Hepatic stellate cell (primary cell): Measurements from ENCODE around the gene DOCK11.
"Not testable (repeated sequence)": the region's sequence is repeated elsewhere in the genome, so short reads cannot be mapped to it uniquely, and the experiment has no call there.

Experiments used
- DNase-seq: peaks from one replicate; pipeline ENCODE4 v3.0.0; 2011; ENCODE audit warnings: low spot score

Gene DOCK11

DNA sequence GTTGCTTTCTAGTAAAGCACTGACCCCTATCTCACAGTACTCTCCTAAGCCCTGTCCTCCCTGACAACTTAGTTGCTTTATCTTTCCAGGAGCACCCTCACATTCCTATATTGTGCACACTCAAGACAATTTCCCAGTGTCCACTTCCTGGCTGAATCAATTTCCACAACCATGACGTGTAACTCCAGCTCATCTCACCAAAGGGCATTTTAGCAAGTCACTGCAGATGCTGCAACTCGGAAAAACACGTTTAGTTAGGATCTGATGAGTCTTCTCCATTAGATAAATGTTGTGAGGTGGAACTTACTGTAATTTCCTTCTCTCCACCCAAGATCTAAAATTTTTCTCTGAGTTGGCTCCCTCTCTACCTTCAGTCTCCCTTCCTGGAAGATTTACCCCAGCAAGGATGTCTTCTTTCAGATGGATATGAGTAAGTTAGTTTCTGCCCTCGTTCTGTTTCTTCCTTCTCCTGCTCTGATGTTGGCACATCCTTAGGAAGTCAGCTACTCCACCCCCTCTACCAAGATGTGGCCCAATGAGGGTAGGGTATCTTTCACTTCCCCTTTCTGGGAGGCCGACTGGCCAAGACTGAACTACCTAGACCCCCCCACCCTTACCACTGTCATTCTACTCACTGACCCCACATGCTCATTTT, 203.0 kb downstream of the DOCK11 start:
- no peak for DNase-seq

DNA sequence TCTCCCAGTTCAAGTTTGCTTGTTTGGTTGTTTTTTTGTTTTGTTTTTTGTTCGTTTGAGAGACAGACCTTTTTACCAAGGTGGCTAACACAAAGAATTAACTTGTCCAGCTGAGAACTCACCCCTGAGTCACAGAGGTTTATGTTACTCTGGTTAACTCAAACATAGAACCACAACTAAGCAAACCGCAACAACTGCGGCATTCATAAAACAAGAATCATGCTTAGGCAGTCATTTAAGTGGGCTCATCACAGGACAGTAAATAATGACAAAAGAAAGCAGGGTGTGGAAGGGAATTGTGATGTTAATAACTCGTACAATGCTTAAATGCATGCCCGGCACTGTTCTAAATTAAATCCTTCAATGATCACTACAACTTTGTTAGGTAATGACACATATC, 207.1 kb downstream of the DOCK11 start:
- no peak for DNase-seq

DNA sequence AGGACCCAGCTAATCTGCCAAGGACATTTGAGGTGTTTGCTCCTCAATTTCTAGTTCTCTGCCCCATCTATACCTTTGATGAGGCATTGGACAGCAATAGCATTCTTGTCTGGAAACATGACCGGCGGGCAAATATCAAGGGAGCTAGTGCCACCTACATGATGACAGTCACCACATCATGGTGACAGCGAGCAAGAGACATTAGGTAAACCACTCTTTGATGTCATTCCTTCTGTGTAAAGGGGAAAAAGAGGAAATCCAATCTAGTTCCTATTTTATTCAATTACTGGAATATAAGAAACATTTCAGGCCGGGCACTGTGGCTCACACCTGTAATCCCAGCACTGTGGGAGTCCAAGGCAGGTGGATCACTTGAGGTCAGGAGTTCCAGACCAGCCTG, 211.1 kb downstream of the DOCK11 start:
- no peak for DNase-seq

DNA sequence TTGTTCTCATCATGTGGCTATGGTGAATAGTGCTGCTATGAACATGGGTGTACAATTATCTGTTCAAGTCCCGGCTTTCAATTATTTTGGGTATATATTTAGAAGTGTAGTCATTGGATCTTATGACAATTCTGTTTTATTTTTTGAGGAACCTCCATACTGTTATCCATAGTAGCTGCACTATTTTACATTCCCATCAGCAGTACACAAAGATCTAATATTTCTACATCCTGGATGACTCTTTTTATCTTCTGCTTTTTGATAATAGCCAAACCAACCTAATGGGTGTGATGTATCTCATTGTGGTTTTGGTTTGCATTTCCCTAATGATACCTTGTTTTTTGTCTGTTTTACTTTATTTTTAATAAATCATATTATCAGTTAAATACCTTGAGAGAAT, 218.9 kb downstream of the DOCK11 start:
- DNase-seq, result no peak

DNA sequence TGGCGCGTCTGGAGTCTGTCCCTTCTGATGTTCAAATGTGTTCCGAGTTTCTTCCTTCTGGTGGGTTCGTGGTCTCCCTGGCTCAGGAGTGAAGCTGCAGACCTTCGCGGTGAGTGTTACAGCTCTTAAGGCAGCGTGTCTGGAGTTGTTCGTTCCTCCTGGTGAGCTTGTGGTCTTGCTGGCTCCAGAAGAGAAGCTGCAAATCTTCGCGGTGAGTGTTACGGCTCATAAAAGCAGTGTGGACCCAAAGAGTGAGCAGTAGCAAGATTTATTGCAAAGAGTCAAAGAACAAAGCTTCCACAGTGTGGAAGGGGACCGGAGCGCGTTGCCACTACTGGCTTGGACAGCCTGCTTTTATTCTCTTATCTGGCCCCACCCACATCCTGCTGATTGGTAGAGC, 220.3 kb downstream of the DOCK11 start:
- DNase-seq, result not testable (repeated sequence)

DNA sequence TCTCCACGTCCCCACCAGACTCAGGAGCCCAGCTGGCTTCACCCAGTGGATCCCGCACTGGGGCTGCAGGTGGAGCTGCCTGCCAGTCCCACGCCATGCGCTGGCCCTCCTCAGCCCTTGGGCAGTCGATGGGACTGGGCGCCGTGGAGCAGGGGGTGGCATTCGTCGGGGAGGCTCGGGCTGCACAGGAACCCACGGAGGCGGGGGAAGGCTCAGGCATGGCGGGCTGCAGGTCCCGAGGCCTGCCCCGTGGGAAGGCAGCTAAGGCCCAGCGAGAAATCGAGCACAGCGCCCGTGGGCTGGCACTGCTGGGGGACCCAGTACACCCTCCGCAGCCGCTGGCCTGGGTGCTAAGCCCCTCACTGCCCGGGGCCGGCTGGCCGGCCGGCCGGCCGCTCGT, 221.2 kb downstream of the DOCK11 start:
- DNase-seq, result not testable (repeated sequence)

DNA sequence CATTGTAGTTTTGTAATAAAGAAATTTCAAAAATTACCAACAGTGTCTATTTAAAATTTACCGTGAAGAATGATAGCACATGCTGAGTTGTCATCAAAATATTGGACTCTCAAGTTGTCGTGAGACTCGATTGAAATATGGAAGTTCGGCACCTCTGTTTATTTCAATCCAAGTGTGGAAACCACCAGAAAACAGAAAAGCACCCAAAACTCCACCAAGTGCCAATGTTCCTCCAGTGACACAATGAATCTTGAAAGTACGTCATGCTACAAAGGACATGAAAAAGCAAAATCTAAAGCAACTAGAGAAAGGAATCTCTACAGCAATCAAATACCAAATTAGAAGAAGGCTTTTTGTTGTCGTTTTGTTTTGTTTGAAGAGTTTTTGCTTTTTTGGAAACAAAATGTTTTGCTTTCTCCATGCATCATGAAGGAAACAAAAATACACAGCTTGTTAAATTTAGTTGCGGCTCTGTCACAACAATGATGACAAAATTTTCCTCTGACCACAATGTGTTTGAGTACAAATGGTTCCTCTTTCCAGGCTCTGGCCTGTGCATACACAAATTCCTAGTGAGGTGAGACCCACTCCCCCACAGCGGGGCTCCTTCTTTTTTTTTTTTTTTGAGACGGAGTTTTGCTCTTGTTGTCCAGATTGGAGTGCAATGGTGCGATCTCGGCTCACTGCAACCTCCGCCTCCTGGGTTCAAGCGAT, 222.2 kb downstream of the DOCK11 start:
- DNase-seq, result no peak

DNA sequence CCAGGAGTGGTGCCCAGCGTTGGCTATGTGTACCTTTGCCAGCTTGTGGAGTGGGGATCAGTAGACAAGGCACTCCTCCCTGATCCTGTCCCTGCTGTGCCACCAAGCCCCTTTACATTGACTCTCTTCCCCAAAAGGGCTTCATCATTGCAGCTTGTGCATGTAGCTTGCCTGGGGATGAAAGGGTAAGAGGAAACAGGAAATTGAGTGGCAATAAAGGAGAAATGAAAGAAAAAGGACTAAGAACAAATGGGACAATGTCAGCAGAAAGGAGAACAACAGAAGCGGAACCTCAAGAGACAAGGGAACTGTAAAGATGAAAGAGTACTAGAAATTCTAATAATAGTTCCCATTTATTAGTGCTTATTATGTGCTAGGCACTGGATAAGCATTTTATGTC, 223.1 kb downstream of the DOCK11 start:
- no peak for DNase-seq

DNA sequence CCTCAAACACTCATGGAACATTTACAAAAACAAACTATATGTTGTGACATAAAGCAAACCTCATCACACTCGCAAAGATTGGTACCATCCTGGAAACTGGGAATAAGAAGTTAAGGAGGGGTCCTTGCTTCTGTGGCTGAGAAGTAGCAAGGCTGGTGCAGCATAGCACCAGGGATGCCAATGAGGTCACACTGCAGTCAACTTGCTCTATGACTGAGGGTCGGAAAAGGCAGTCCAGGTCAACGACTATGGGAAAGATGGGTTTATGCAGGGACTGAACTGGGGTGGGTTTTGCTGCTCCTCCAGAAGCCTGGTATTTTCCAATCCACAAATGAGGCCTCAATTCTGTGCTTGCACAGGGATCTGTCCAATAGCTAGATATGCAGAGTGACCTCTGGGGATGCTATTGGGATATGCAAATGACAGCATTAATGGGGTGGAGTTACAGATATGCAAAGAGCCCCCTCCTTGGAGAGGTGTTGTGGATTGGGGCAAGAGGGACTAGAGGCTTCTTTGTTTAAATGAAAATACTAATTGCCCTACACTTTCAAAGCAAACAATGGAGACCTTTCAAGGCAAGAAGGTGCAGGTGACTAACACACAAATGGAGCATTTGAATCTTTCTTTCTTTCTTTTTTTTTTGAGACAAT, 224.6 kb downstream of the DOCK11 start:
- DNase-seq, result no peak

DNA sequence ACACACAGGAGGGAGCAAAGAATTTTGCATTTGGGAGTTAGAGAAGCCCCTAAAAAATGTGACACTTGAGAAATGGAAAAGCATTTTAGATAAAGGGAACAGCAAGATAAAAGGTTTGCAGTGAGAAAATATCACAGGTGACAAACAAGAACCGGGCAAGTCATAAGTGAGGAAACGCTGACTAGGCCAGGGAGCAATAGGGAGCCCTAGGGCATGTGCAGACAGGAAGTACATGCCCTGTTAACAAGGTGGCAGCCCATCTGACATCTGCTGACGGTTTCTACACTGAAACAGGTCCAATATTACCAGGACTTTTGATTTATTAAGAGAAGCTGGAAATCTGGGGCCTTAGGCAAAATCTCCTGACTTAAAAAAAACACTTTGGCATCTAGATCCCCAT, 227.8 kb downstream of the DOCK11 start:
- no peak for DNase-seq

DNA sequence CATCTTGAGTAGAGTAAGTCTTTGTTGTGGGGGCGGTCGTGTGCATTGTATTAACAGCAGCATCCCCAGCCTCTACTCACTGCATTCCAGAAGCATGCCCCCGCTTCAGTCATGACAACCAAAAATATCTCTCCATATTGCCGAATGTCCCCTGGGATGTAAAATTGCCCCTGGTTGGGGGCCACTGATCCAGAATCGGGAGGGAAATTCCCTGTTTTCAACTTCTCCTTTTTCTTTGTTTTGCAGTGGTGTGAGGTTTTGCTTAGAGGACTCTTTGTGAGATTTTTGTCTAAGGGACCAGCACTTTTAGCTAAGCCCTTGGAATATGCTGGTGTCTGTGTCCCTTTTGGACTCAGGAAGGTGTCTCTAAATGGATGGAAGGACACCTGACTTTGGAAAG, 228.8 kb downstream of the DOCK11 start:
- DNase-seq, result no peak

DNA sequence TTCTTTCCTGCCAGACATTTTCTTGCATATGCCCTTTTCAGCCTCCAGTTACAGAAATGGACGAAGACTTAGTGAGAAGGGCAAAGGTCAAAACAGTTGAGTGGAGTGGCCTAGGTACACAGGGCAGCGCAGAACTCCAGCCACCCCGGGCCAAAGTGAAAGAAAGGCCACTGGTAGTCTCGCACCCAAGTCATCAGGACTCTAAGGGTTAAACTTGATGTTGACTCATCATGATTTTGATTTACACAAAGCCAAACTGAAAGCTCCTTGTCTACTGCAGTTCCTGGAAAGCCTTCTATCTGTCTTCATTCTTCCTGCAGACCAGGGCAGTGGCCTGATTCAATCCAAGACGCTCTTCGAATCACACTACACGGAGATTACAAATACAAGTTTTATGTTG, 229.2 kb downstream of the DOCK11 start:
- peak; percentile 43 for DNase-seq

DNA sequence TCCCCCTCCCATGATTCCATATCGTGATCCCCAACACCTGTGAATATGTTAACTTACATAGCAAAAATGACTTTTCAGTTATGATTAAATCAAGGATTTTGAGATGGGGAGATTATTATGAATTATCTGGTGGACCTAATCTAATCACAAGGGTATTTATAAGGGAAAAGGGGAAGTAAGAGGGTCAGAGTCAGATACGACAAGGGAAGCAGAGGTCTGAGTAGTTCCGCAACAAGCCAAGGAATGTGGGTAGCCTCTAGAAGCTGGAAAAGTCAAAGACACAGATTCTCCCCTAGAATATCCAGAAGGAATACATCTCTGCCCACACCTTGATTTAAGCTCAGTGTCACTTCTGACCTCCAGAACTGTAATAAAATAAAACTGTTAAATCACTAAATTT, 230.8 kb downstream of the DOCK11 start:
- no peak for DNase-seq

DNA sequence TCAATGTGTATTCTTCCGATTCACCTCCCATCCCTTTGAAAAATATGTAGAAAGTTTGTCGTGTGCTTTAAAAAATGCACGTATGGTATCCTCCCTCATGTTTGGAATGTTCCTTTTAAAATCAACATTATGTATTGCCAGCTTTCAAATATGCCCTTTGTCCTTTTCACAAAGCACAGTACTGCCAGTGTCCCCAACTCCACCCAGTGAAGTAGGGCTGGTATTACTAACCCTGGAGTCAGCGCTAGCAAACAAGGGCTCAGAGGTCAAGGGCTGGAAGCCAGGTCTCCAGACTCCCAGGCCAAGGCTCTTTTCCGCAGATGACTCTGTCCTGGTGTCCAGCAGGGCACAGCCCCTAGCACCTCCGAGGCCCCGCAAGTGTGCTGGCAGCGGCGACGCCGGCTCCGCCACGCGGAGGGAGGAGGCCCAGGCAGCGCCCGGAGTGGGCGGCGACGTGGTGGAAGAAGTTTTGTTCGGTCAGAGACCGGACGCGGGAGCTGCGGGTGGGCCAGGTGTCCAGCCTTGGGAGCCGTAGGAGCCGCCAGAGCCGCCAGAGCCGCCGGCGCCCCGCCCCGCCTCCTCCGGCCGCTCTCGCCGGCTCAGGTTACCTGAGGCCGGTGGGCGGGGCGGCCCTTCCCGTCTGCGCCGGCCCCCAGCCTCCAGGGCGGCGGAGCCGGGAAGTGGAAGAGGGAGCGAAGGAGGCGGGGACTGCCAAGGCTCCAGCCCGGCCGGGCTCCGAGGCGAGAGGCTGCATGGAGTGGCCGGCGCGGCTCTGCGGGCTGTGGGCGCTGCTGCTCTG, 231.5 kb downstream of the DOCK11 start, which contains the start of gene IL13RA1:
Gene IL13RA1 (plus strand): TSS at position 720 of the 799 bp plus-strand sequence. CDS start 33 bp downstream, at position 753.
- peak; percentile 69 for DNase-seq

DNA sequence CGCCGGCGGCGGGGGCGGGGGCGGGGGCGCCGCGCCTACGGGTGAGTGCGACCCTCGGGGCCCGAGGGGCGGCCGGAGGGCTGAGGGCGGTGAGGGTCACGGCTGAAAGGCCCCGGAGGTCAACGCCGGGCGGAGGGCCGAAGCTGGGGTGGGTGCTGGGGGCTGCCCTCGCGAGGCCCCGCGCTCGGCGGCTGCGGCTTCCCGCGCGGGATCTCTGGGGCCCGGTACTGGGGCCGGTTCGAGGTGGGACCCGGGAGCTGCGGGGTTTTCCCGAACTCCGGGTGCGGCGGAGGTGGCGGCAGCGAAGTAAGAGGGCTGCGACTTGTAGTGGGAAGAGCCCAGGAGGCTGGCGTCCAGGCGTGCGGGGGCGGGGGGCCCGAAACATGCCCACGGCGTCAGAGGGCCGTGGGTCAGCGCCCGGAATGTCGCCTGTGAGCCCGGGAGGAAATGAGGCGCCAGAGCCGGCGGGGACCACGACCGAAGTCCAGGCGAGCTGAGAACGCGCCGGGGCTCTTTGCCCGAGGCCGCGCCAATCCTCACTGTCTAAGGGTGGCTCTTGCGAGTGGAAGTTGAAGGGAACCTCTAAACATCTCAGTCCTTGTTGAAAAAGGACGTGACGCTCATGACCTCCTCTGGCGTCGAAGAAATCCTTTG, 232.2 kb downstream of the DOCK11 start:
- DNase-seq, result no peak

DNA sequence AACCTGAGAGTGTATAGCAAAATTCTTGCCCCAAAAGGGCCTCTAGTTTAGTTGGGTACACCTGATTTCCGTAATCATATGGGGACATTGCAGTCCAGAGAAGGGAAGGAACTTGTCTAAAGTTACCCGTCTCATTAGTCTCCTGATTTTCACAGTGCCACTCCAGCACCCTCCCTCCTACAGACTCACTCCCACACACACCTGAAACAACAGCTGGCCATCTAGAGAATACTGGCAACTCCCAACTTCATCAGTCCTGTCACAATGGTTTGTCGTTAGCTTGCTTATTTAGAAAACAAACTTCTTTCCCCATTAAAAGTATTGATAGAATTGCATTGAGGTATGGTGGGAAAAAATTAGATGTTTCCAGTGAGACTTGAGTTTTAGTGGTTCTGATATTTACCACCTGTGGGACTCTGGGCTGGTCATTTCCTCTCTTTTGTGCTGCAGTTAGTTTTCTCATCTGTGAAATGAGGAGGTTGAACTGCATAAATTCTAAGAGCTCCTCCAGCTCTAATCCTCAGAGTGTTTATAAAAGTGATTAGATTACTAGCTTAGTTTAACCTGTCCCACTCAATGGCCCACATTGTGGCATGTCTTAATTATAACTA, 233.5 kb downstream of the DOCK11 start:
- DNase-seq, result no peak

DNA sequence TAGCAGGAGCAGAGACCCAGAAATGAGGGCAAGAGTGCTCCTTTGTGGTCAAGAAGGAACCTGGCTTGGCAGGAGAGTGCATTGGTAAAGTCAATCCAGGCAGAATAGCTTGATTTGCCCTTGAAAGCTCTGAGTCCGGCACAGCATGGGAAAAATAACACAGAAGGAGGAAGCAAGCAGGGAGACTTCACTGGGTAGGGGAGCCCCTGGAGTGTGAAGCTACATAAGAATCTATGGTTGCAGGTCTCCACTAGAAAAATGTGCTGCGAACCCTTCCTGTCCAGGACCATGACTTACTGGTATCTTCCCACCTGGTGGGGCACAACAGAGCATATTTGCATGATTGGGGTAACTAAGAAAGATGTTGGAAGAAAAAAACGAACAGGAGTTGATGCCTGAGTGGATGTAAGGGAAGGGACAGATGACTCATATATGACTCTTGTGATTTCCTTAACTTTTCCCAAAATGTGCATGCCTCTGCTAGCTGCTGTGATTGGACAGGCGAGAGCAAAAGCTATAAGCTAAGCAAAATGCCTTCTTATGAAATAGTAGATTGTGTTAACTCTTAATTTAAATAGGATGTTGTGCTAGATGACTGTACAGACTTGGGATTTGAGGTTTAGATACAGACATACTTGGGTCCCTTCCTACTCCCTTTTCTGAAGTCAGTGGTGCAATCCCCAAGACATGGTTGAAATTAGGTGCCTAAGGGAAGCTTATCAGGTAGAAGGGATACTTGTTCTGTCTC, 235.1 kb downstream of the DOCK11 start:
- DNase-seq, result peak; percentile 44

DNA sequence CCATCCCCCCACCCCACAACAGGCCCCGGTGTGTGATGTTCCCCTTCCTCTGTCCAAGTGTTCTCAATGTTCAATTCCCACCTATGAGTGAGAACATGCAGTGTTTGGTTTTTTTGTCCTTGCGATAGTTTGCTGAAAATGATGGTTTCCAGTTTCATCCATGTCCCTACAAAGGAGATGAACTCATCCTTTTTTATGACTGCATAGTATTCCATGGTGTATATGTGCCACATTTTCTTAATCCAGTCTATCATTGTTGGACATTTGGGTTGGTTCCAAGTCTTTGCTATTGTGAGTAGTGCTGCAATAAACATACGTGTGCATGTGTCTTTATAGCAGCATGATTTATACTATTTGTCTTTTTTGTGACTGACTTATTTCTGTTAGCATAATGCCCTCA, 236.9 kb downstream of the DOCK11 start:
- not testable (repeated sequence) for DNase-seq

DNA sequence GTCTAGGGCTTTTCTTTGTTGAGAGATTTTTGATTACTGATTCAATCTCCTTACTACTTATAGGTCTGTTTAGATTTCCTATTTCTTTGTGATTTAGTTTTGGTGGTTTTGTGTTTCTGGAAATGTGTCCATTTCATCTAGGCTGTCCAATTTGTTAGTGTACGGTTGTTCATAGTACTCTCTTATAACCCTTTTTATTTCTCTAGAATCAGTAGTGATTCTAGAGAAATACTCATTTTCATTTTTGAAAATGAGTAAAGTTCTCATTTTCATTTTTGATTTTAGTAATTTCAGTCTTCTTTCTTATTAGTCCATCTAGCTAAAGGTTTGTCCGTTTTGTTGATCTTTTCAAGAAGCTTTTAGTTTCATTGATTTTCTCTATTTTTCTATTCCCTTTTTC, 239.3 kb downstream of the DOCK11 start:
- DNase-seq, result no peak
